Fibroblast of villous mesenchyme (primary cell): ENCODE data around the gene GTF2F2. TPM values are rescaled to one million over a fixed set of nuclear protein-coding genes. Genes with fewer than 3 reads are reported as not detected.

Experiments
- DNase-seq: peaks from one replicate; pipeline ENCODE4 v3.0.0-alpha.2; 2010; ENCODE audit warnings: low read depth
- H3K4me3 ChIP-seq: 2 replicates; pipeline ENCODE4 v1.5.1; 2011; ENCODE audit warnings: low read depth, mild to moderate bottlenecking, low read length
- CTCF ChIP-seq: IDR thresholded peaks from 2 replicates; pipeline ENCODE4 v1.5.1; 2012; ENCODE audit warnings: low read depth, mild to moderate bottlenecking, low read length; ENCODE audit not compliant: insufficient read depth
- total RNA-seq: library from RNA; depleted of rRNA; stranded (reverse); fragments of >200 nt; gene quantifications from 2 replicates; pipeline ENCODE4 v1.2.3, GENCODE V29; 2012

The GTF2F2 gene
- total RNA-seq, 1 donor: 38.0 TPM

DNA sequence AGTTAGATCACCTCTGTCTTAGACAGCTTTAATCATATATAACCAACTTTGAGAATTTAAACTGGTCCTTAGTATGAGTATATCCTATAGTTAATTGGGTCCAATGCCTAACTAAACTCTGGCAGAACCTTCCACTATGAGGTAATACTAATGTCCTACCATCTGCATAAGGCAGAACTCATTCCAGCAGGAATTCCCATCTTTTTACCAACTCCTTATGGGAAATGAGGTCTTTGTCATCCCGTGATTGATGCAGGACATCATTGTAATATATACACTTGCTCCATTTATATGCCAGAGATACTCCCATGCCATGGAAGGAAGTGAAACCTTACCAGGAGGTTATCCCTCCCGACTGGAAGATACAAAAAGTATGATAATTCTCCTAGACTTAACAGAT lies 77.7 kb downstream of the GTF2F2 start:
- no peak for TF ChIP-seq CTCF
- H3K4me3 ChIP-seq: no peak overlapping the region
- DNase-seq: no peak

GRCh38 chr13:45198924-45199323 lies 78.6 kb downstream of the GTF2F2 start:
- peak; percentile 33 for DNase-seq
- no peak overlapping the region for H3K4me3 ChIP-seq

GRCh38 chr13:45199711-45200110 lies 79.4 kb downstream of the GTF2F2 start:
- TF ChIP-seq CTCF: no peak
- DNase-seq: no peak

More at GRCh38 chr13:45198924-45199323, 78.6 kb downstream of the GTF2F2 start:
- no peak for TF ChIP-seq CTCF

GRCh38 chr13:45200701-45201232 lies 80.5 kb downstream of the GTF2F2 start, which contains the start of gene KCTD4:
Gene KCTD4 (minus strand): TSS chr13:45201045. CDS start chr13:45194567, 6,478 bp downstream.
- DNase-seq: peak; percentile 34
- TF ChIP-seq CTCF: no peak
- H3K4me3 ChIP-seq: no peak within 1 kb of the TSS

More at GRCh38 chr13:45199711-45200110, 79.4 kb downstream of the GTF2F2 start:
- no peak overlapping the region for H3K4me3 ChIP-seq

DNA sequence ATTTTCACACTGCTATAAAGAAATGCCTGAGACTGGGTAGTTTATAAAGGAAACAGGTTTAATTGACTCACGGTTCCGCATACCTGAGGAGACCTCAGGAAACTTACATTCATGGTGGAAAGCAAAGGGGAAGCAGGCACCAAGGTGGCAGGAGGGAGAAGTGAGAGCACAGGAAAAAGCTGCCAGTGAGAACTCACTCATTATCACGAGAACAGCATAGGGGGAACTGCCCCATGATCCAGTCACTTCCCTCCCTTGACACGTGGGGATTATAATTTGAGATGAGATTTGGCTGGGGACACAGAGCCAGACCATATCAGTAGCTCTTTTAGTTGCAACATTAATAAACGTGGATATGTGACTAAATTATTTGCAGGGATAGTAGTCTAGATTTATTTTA lies 84.8 kb downstream of the GTF2F2 start:
- DNase-seq: no peak
- H3K4me3 ChIP-seq: no peak overlapping the region
- TF ChIP-seq CTCF: no peak

DNA sequence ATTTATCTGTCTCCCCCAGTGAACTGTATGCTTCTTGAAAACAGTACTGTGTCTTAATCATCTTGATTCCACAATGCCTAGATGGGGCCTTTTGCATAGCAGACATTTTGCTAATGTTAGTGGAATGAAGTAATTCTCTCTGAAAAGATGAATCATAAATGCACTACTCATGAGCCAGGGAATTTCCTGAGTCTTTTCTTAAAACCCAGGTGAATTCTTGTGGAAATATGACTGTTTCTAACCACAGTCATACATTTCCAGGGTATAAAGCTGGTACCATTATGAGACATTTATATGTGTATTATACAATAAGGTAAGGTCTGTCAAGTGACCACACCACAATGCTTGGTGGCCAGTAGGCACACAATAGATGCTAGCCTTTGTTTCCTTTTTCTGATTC lies 86.0 kb downstream of the GTF2F2 start:
- H3K4me3 ChIP-seq: no peak overlapping the region
- DNase-seq: peak; percentile 78
- no peak for TF ChIP-seq CTCF

DNA sequence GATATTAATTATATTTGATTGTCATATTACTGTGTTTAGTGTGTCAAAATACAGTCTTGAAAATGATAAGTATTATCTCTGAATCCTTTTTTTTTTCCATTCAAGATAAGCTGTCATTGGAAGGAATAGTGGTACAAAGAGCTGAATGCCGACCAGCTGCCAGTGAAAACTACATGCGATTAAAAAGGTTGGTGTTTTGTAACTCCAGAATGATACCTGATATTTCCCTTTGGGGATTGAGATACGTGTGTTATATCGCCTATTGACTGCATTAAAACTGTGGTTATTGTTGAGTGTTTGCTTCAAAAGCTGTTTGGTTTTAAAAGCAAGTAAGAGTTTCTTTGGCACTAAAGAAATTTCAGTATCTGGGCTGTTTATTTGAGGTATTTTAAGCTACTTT lies 87.0 kb downstream of the GTF2F2 start:
- no peak for DNase-seq
- no peak overlapping the region for H3K4me3 ChIP-seq

More for the DNA sequence above, 87.0 kb downstream of the GTF2F2 start:
- TF ChIP-seq CTCF: no peak
